Ammon's horn (tissue), 1 donor: Measurements from ENCODE around the gene CACNA1S.

ENCODE experiments used
- DNase-seq: peaks from one replicate; pipeline ENCODE4 v3.0.0-alpha.2; 2016; ENCODE audit warnings: low spot score

The CACNA1S gene

DNA sequence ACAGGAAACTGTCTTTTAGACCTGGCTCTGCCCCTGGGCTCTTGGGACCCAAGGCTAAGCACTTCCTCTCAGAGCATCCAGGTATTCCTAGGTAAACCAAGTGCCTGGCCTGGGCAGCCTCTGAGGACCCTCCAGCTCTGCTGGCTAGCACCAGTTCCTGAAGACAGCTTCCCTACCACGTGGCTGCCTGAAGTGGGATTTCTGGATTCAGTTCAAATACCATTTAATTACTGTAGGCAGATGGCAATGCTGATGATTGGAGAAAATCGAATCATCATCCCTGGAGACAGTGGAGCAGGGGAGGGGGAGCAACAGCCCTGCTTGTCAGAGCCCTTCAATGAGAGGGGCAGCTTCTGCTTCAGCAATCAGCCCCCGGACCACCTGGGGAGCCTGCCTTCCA lies 100.6 kb downstream of the CACNA1S start:
- DNase-seq = no peak

DNA sequence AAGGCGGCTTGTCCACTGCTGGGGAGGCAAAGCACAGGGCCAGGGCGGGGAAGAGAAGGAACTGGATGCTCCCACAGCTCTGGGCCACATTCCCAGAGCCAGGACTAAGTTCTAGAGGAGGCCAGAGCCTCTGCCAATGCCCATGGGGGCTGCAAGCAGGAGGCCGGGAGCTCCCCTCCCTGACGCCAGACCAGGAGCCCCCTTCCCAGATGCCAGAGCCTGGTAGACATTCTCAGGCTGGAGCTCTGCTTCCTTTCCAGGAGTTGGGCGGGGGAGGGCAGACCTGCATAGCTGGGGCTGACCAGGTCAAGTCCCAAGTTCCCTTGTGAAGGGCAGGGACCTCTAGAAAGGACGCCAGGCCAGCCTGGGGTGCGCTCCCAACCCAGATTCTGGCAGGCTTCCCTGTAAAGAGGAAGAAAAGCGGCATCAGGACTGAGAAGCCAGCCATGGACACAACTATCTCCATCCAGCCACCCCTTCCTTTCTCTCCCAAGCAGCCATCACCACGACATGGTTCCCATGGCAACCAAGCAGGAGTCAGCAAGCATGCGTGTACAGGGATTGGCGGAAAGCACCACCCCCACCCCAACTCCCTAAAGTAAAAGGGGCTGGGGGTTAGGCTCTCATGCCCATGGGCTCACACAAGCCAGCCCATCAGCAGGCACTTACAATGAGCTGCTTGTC lies 102.1 kb downstream of the CACNA1S start:
- DNase-seq = peak; percentile 77

DNA sequence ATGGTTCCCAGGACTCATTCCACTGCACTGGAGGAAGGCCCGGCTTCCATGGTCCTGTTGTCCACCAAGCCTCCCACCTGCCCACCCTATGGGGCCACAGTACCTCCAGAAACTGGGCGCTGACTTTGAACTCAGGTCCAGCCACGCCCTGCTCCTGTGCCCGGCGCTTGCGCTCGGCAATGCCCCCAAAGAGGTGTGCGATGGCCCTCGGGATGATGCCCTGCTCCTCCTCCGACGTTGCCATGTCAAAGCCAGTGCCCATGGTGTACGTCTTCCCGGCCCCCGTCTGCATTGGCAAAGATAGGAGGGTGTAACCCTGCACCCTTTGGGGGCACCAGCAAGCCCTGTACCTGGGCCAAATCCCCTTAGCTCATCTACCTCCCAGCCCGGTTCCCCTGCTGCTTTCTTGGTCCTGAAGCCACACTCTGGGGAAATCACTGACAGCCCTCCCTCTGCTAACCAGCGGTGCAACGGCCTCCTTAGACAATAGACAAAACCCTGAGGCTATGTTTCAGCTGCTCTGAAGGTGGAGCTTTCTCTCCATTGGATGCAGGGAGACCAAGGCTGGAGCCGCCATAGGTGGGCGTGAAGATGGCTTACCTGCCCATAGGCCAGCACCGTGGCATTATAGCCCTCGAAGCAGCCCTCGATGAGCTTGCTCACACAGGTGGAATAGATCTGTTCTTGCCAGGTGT lies 103.4 kb downstream of the CACNA1S start:
- DNase-seq = no peak

DNA sequence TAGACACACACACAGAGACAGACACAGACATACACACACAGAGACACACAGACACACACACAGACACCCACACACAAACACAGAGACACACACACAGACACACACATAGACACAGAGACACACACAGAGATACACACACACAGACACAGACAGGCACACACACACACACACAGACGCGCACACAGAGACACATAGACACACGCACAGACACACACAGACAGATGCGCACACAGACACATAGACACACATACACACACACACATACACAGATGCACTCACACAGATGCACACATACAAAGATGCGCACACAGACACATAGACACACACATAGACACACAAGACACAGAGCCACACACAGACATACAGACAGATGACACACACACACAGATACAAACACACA lies 104.7 kb downstream of the CACNA1S start:
- DNase-seq = no peak

DNA sequence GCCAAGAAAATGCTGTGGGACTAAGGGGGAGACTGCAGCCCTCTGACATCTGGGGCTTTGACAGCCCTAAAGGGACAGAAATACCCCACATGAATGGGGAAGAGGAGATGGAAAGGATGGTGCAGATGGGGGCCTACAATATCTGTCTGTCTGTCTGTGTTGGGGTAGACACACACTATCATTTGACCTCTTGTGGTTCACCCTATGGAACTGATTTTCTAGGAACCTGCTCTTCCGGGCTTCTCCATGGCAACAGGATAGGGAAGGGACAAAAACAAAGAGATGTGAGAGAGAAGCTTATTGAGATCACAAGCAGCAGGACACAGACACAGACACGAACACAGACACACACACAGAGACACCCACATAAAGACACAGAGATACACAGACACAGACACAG lies 105.8 kb downstream of the CACNA1S start:
- no peak for DNase-seq

DNA sequence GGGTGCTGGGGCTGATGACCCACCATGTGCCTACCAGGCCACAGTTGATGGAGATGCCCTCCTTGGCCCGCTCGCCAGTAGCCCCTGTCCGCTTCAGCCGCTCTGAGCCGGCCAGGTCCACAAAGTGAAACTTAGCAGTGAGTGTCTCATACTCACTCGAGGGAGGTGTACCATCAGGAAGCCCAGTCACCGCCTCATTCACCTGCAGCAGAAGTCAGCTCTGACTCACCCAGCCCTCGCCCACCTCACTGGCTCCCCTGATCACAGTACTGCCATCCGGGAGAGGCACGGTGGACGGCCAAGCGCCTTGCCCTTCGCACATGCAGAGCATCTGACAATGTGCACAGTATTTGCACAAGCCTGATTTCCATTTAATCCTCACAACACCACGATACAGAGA lies 107.5 kb downstream of the CACNA1S start:
- no peak for DNase-seq

DNA sequence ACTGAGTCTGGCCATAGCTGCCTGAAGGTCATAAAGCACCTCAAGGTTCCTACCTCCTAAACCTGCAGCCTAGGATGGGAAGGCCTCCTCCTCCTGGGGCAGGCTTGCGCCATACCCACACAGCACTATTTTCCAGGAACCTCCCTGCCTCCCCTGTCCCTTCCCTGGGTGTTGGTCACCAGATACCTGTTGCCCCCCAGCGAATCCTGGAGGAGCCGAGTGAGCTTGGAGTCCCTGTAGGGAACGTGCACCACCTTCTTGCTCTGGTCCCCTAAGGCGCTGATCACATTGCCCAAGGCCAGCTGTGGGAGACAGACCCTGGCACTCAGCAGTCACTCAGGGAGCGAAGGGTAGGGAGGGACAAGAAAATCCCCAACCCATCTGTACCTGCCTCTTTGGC lies 108.1 kb downstream of the CACNA1S start:
- no peak for DNase-seq

DNA sequence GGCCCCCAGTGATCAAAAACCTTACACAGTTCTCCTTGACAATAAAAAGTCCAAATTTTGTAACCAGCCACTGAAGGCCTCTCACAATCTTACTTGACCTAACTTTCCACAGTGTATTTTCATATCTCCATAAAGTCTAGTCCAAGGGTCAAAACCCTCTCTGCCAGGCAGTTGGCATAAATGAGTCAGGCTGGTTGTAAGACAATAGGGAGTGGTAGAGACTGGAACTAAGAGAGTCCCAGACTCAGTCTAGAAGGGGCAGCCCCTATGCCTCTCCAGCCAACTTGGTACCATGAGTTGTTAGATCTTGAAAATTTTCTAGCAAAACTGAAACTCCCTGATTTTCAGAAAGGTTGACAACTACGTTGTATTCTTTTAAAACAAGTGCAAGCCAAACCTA lies 109.7 kb downstream of the CACNA1S start:
- no peak for DNase-seq

DNA sequence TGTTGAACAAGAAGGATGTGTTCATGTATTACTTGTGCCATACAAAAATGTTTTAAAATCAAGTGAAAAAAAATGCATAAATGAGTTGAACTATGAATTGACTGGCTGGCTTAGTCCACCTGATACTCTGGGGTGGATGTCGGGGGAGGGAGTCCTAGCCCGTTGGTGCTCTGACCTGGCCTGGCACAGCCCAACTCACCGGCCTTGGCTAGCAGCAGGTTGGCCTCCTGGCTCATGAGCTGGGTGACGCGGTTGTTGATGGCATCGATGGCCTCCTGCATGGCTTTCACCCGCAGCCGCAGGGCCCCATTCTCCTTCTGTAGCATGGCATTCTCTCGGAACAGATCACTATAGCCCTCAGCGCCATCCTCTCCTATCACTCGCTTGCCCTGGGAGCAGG lies 110.3 kb downstream of the CACNA1S start:
- no peak for DNase-seq

DNA sequence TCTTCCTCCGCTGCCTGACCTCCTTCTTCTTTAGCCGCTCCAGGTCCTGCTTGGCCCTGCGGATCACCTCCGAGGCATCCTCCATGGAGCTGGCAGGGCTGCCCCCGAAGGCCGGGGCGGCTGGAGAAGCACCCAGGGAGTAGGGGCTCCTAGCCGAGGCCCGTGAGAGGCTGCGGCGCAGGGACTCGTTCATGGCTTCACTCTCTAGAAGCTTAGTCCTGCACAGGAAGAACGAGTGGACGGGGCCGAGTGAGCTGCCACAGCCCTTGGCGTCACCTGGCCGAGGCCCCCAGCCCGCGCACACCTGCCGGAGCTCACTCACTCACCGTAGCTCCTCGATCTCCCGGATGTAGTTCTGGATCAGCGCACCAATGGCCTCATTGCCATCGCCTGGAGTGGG lies 111.8 kb downstream of the CACNA1S start:
- no peak for DNase-seq

DNA sequence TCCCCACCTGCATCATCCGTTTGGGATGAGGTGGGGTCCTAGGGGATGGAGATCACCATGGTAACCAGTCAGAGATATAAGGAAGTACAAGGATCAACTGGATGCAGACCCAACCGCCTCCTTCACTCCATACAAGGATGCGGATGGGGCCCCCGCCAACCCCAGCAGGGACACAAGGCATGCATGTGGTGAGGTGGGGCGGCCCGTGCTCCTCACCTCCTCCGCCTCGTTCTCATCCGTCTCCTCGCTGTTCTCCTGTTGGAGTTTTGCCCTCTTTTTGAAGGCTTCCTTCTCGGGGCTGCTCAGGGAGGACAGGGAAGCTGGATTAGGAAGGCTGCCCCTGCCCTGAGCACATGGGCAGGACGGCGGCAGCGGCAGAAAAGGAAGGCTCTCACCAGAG lies 112.6 kb downstream of the CACNA1S start:
- DNase-seq = no peak

DNA sequence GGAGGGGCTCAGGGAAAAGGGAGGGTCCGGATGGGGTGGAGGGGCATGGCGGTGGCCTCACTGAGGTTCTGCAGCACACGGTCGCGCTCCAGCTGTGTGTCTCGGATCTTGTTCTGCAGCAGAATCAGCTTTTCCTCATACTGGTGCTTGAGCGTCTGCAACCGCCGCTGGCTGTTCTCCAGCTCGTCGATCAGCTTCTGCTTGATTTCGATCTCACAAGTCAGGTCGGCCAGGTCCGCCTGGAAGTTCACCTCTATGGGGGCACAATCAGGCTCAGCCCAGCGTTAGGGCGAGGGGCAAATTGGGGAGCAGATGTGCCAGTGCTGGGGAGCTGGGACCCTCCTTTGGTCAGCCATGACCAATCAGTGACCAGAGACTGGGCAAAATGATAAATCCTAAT lies 113.9 kb downstream of the CACNA1S start:
- no peak for DNase-seq

DNA sequence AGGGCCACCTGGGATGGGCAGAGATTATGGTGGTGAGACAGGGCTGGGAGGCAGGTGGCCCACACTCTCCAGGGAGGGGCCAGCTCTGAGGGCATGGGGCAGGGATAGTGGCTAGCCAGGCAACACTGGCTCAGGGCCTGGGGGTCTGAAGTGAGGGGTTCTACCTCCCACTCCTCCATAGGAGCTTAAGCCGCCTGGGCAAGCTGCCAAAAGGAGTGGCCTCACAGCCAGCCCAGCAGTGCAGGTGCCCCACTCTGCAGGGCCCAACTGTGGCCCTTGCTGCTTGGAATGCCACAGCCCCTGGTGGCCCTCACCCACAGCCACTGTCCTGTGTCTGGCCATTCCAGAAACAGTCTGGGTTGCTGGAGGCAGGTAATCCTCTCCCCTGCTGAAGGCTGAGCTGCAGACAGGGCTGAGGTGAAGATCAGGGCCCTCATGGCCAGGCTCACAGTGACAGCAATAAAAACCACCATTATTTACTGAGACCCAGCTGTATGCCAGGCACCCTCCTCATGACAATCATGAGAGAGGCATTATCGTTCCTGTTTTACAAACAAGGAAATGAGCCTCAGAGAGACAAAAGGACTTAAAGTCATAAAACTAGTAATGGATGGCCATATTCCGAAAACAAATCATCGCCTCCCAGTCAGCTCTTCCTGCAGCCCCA lies 119.7 kb downstream of the CACNA1S start:
- no peak for DNase-seq

DNA sequence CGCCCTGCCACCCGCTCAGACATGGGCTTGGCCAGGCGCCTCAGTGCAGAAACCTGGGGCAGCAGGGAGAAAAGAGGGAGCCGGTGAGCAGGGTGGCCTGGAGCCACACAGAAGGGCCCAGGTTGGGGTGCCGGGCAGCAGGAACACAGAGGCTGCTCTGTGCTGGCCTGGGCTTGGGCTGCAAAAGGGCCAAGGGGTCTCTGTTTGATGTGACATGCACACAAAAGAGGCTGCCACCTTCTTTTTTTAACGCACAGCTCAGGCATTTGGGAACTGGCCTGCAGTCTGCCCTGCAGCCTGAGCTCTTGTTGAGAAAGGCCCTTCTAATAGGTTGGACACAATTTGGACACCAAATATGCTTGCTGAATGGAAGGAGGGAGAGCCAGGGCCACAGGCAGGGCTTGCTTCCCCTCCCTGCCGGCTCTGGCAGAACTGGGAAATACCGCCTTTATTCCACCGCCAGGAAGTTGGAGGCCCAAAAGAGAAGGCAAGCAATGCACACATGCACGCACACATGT lies 121.1 kb downstream of the CACNA1S start:
- peak; percentile 62 for DNase-seq

DNA sequence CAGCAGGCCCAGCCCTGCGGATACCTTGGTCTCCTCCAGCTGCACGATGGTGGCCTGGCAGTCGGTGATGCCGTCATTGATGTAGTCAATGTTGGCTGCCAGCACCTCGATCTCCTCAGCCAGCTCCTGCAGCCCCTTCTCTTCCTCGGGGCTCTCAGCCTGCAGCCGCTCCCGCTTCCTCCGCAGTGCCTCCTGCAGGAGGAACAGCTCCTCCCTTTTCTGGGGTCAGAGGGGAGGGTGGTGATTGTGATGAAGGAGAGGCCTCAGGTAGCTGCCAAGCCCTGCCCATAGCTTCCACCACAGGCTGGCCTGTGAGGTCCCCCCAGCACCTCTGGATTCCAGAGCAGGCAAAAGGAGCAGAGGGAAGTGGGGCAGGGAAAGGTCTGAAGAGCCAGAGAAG lies 122.1 kb downstream of the CACNA1S start:
- DNase-seq = no peak
